Neural cell (in vitro differentiated cells): ENCODE results near the gene ZNF668. TPM values are rescaled to one million over a fixed set of nuclear protein-coding genes. Genes with fewer than 3 reads are reported as not detected.

Source experiments
- H2AFZ ChIP-seq: fragments of 200-600, 300-800 bp; sonication (generic), shearing (Covaris generic); 2 replicates; pipeline ENCODE4 v1.6.0; 2014; ENCODE audit warnings: low read depth, mild to moderate bottlenecking, antibody characterized with exemption, low read length, moderate library complexity
- H3F3A ChIP-seq: fragments of 200-600 bp; shearing (Covaris generic); 2 replicates; pipeline ENCODE4 v1.6.1; 2016; ENCODE audit warnings: mild to moderate bottlenecking, moderate library complexity, mixed read lengths, antibody characterized with exemption, low read length; ENCODE audit not compliant: insufficient read depth, poor library complexity, severe bottlenecking
- H3K27ac ChIP-seq: fragments of 200-600, 300-800 bp; sonication (generic), shearing (Covaris generic); 2 replicates; pipeline ENCODE4 v1.5.1; 2014; ENCODE audit warnings: mild to moderate bottlenecking, low read length, moderate library complexity
- H3K27me3 ChIP-seq: fragments of 300-800, 200-600 bp; sonication (generic), shearing (Covaris generic); 2 replicates; pipeline ENCODE4 v1.6.0; 2014; ENCODE audit warnings: mild to moderate bottlenecking, low read depth, low read length, moderate library complexity; ENCODE audit not compliant: insufficient read depth
- H3K36me3 ChIP-seq: fragments of 300-800, 200-600 bp; sonication (generic), shearing (Covaris generic); 2 replicates; pipeline ENCODE4 v1.5.1; 2014; ENCODE audit warnings: mild to moderate bottlenecking, antibody characterized with exemption, low read length, moderate library complexity; ENCODE audit not compliant: insufficient read depth
- H3K4me2 ChIP-seq: fragments of 300-800, 200-600 bp; sonication (generic), shearing (Covaris generic); 2 replicates; pipeline ENCODE4 v1.6.0; 2014; ENCODE audit warnings: mild to moderate bottlenecking, low read length
- H3K4me3 ChIP-seq: fragments of 300-800, 200-600 bp; sonication (generic), shearing (Covaris generic); 2 replicates; pipeline ENCODE4 v1.5.1; 2014; ENCODE audit warnings: mild to moderate bottlenecking, low read length, moderate library complexity
- H3K79me2 ChIP-seq: fragments of 200-600 bp; shearing (Covaris generic); replicated peaks from 2 replicates; pipeline ENCODE4 v1.6.0; 2014; ENCODE audit warnings: mild to moderate bottlenecking, low read length, moderate library complexity; ENCODE audit not compliant: insufficient read depth
- H3K9ac ChIP-seq: fragments of 300-800, 200-600 bp; sonication (generic), shearing (Covaris generic); 2 replicates; pipeline ENCODE4 v1.6.1; 2016; ENCODE audit warnings: mild to moderate bottlenecking, low read length, mixed read lengths
- H3K9me2 ChIP-seq: fragments of 200-600 bp; shearing (Covaris generic); 2 replicates; pipeline ENCODE4 v1.6.1; 2016; ENCODE audit warnings: mild to moderate bottlenecking, low read length, mixed read lengths; ENCODE audit not compliant: insufficient read depth
- H3K9me3 ChIP-seq: fragments of 200-600, 300-800 bp; sonication (generic), shearing (Covaris generic); 2 replicates; pipeline ENCODE4 v1.6.1; 2016; ENCODE audit warnings: mild to moderate bottlenecking, mixed run types, low read length, moderate library complexity, mixed read lengths
- H4K20me1 ChIP-seq: fragments of 200-600 bp; shearing (Covaris generic); 2 replicates; pipeline ENCODE4 v1.6.1; 2016; ENCODE audit warnings: mild to moderate bottlenecking, mixed run types; ENCODE audit not compliant: insufficient read depth
- CTCF ChIP-seq: fragments of 450-650 bp; IDR thresholded peaks from 2 replicates; pipeline ENCODE4 v1.5.1; 2014; ENCODE audit warnings: antibody characterized with exemption, mild to moderate bottlenecking, moderate library complexity; ENCODE audit not compliant: poor library complexity, severe bottlenecking
- EP300 ChIP-seq: fragments of 450-650 bp; conservative IDR thresholded peaks from 2 replicates; pipeline ENCODE4 v1.6.1; 2014; ENCODE audit warnings: antibody characterized with exemption, mild to moderate bottlenecking, moderate library complexity; ENCODE audit not compliant: poor library complexity, severe bottlenecking
- EZH2 ChIP-seq: fragments of 200-600, 300-800 bp; shearing (Covaris generic), sonication (generic); IDR thresholded peaks from 2 replicates; pipeline ENCODE4 v1.6.1; 2014; ENCODE audit warnings: antibody characterized with exemption, low read length, borderline replicate concordance, mild to moderate bottlenecking; ENCODE audit not compliant: insufficient read depth, poor library complexity, severe bottlenecking
- MXI1 ChIP-seq: fragments of 450-650 bp; conservative IDR thresholded peaks from 2 replicates; pipeline ENCODE4 v1.6.1; 2014; ENCODE audit warnings: antibody characterized with exemption, mild to moderate bottlenecking; ENCODE audit not compliant: poor library complexity, severe bottlenecking
- POLR2AphosphoS5 ChIP-seq: IDR thresholded peaks from 2 replicates; pipeline ENCODE4 v1.6.1; 2012
- RAD21 ChIP-seq: fragments of 450-650 bp; conservative IDR thresholded peaks from 2 replicates; pipeline ENCODE4 v1.6.1; 2014; ENCODE audit warnings: antibody characterized with exemption, mild to moderate bottlenecking, moderate library complexity
- REST ChIP-seq: IDR thresholded peaks from 2 replicates; pipeline ENCODE4 v1.6.1; 2012; ENCODE audit warnings: borderline replicate concordance
- SMC3 ChIP-seq: fragments of 450-650 bp; conservative IDR thresholded peaks from 2 replicates; pipeline ENCODE4 v1.6.1; 2014; ENCODE audit warnings: antibody characterized with exemption, mild to moderate bottlenecking, moderate library complexity; ENCODE audit not compliant: poor library complexity
- TAF1 ChIP-seq: IDR thresholded peaks from 2 replicates; pipeline ENCODE4 v1.6.1; 2012; ENCODE audit warnings: low read depth
- polyA plus RNA-seq: library from polyadenylated mRNA; depleted of rRNA; stranded (reverse); fragments of >200 nt; gene quantifications from 2 replicates; pipeline ENCODE4 v1.2.3, GENCODE V29; 2014

The ZNF668 gene
- polyA plus RNA-seq, 1 donor from 2014 or later, result 17.8 TPM

GRCh38 chr16:31061126-31061812, 12.8 kb downstream of the ZNF668 start:
- no peaks in the 10 kb centered on the region for H3F3A ChIP-seq
- no peaks in the 10 kb centered on the region for H3K79me2 ChIP-seq
- no peak overlapping the region for H3K9ac ChIP-seq
- H3K4me2 ChIP-seq, result no peak overlapping the region
- no peaks in the 10 kb centered on the region for H3K9me3 ChIP-seq
- H4K20me1 ChIP-seq, result no peaks in the 10 kb centered on the region
- no peak overlapping the region for H2AFZ ChIP-seq
- H3K27ac ChIP-seq, result no peak overlapping the region
- no peaks in the 10 kb centered on the region for H3K9me2 ChIP-seq
- TF ChIP-seq SMC3 (no peak), CTCF (no peak), EP300 (no peak), TAF1 (no peak), MXI1 (no peak), POLR2AphosphoS5 (no peak), REST (no peak), RAD21 (no peak)
- peaks cover 7% of the 10 kb centered on the region for H3K36me3 ChIP-seq
- H3K27me3 ChIP-seq, result no peaks in the 10 kb centered on the region
- H3K4me3 ChIP-seq, result no peak overlapping the region

GRCh38 chr16:31055613-31056012, 18.4 kb downstream of the ZNF668 start:
- Histone ChIP-seq H3K9me2 (no peaks in the 10 kb centered on the region), H2AFZ (no peak overlapping the region), H3K9me3 (no peaks in the 10 kb centered on the region), H3K4me3 (no peak overlapping the region), H3F3A (no peaks in the 10 kb centered on the region), H3K36me3 (no peaks in the 10 kb centered on the region), H3K9ac (no peak overlapping the region), H3K79me2 (no peaks in the 10 kb centered on the region), H4K20me1 (no peaks in the 10 kb centered on the region), H3K27ac (no peak overlapping the region), H3K27me3 (no peaks in the 10 kb centered on the region), H3K4me2 (no peak overlapping the region)
- TF ChIP-seq SMC3 (no peak), MXI1 (no peak), POLR2AphosphoS5 (no peak), EZH2 (no peak), TAF1 (no peak), REST (no peak), EP300 (no peak), CTCF (no peak), RAD21 (no peak)
